Measurements from ENCODE around the gene HM13. TPM values are rescaled to one million over a fixed set of nuclear protein-coding genes. Genes with fewer than 3 reads are reported as not detected.

HM13 gene
- total and polyA plus RNA-seq, 2 of the 13 experiments (the other 11 are each of a cell fraction or from before 2014, with no cell fraction given): 118 to 243 TPM

- no peak for TF ChIP-seq ZBTB46 (CRISPR knock-in tag; IDR thresholded peaks at IDR 0.05; ENCODE audit: borderline replicate concordance)
- TF ChIP-seq ZNF687 (CRISPR knock-in tag; IDR thresholded peaks at IDR 0.05): peak; percentile 98
- TF ChIP-seq POLR2G (IDR thresholded peaks at IDR 0.05; ENCODE audit: low read depth, low read length): peak; percentile 97
- no peak for TF ChIP-seq PLSCR1 (CRISPR knock-in tag; IDR thresholded peaks at IDR 0.05; ENCODE audit: borderline replicate concordance)
- TF ChIP-seq CENPBD1 (CRISPR knock-in tag; IDR thresholded peaks at IDR 0.05; ENCODE audit: borderline replicate concordance, low read depth): no peak
- TF ChIP-seq FLYWCH1 (CRISPR knock-in tag; IDR thresholded peaks at IDR 0.05): no peak
- TF ChIP-seq PHF20 (CRISPR knock-in tag; IDR thresholded peaks at IDR 0.05): peak; percentile 97
- TF ChIP-seq NFATC3 (CRISPR knock-in tag; IDR thresholded peaks at IDR 0.05): peak; percentile 66; the same call in 1 of the 2 replicates
- no peak for TF ChIP-seq ZEB1 (IDR thresholded peaks at IDR 0.05; ENCODE audit: insufficient replicate concordance, low read depth)
- TF ChIP-seq ZFAT (CRISPR knock-in tag; conservative IDR thresholded peaks at IDR 0.05): peak; percentile 72; the same call in 1 of the 2 replicates
- no peak for TF ChIP-seq ZNF253 (CRISPR knock-in tag; IDR thresholded peaks at IDR 0.05; ENCODE audit: borderline replicate concordance)
- no peak for TF ChIP-seq ARHGAP35 (CRISPR knock-in tag; IDR thresholded peaks at IDR 0.05; ENCODE audit: borderline replicate concordance)
- TF ChIP-seq USF2 (IDR thresholded peaks at IDR 0.05; ENCODE audit: low read depth, low read length): 0 out of 2 replicates have a peak, but pooled peaks have one; percentile 31
- no peak for TF ChIP-seq USF2 (CRISPR knock-in tag; IDR thresholded peaks at IDR 0.05; ENCODE audit: borderline replicate concordance)
- no peak for TF ChIP-seq ZNF460 (CRISPR knock-in tag; IDR thresholded peaks at IDR 0.05; ENCODE audit: borderline replicate concordance)
- no peak for TF ChIP-seq TEF (CRISPR knock-in tag; IDR thresholded peaks at IDR 0.05)
- TF ChIP-seq SMAD9 (CRISPR knock-in tag; IDR thresholded peaks at IDR 0.05): no peak
- no peak for TF ChIP-seq ZNF660 (CRISPR knock-in tag; IDR thresholded peaks at IDR 0.05; ENCODE audit: borderline replicate concordance, low read depth)
- no peak for TF ChIP-seq TBP (CRISPR knock-in tag; IDR thresholded peaks at IDR 0.05)
Measured at GRCh38 chr20:31547017-31547675, 32.9 kb downstream of the HM13 start (continued).

All from HepG2 (cell line).